GM10248 (cell line): ENCODE measurements around the gene EMC8.
"Not testable (repeated sequence)": the region's sequence is repeated elsewhere in the genome, so short reads cannot be mapped to it uniquely, and the experiment has no call there.

Experiments used
- CTCF ChIA-PET: fragments of 300-600 bp; sonication (Branson Sonifier 250); formaldehyde crosslinking; extraction: SDS; loops from one replicate; lab custom pipeline; 2021; ENCODE audit warnings: antibody characterized with exemption; lab: Yijun Ruan, JAX
- POLR2A ChIA-PET: fragments of 350-650 bp; sonication (Branson Sonifier 250); formaldehyde crosslinking; extraction: SDS; loops from one replicate; lab custom pipeline; 2020; ENCODE audit warnings: antibody characterized with exemption; lab: Yijun Ruan, JAX
- DNase-seq: peaks from one replicate; pipeline ENCODE4 v3.0.0; 2012; ENCODE audit errors: extremely low spot score
- CTCF ChIP-seq: IDR thresholded peaks from 2 replicates; pipeline ENCODE4 v1.5.1; 2012; ENCODE audit warnings: mild to moderate bottlenecking, low read depth; ENCODE audit errors: extremely low read depth, missing control alignments, control extremely low read depth

EMC8 gene

DNA sequence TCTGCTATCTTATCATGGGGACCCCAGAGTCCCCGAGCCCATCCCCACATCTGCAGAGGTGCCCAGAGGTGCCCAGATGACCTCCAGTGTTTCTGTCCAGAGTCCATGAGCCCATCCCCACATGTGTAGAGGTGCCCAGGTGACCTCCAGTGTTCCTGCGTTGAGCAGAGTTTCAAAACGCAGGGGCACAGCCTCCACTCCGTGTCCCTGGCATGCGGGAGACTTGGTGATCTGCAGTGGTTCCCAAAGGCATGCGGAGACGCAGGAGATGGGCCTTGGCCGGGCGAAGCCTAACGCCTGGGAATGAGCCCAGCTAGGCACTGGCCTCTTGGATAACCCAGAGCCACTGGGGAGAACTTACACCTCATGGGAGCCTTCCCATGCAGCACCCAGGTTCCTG lies 41.5 kb upstream of the EMC8 start:
- TF ChIP-seq CTCF, result no peak
- CTCF ChIA-PET, result interaction anchor here (0.6 to 1.9 kb wide), 5 partner anchors 14 to 1343 kb away, joined by 3 to 5 read pairs (median 3); no protein-coding TSS in a partner anchor
- DNase-seq, result no peak
- POLR2A ChIA-PET, result no interaction called here

DNA sequence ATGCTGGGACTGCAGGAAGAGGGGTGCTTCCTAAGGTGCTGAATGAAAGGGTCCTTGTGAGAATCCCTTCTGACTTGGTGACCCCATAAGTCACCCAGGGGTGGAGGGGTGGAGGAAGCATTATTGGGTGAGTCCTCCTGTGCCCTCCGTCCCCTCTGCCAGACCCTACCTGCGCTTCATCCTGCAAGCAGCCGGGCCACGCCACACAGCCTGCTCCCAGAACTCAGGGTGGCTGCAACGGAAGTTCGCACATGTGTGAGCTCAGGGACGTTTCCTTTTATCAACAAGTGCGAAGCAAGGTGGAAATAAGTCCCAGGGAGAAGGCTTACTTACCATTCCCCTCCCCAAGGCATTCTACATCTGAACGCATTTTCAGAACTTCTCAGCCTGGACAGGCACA lies 41.1 kb upstream of the EMC8 start:
- TF ChIP-seq CTCF, result no peak
- CTCF ChIA-PET, result interaction anchor here (0.6 to 1.9 kb wide), 6 partner anchors 14 to 1343 kb away, joined by 3 to 5 read pairs (median 3); no protein-coding TSS in a partner anchor
- no peak for DNase-seq
- POLR2A ChIA-PET, result no interaction called here

DNA sequence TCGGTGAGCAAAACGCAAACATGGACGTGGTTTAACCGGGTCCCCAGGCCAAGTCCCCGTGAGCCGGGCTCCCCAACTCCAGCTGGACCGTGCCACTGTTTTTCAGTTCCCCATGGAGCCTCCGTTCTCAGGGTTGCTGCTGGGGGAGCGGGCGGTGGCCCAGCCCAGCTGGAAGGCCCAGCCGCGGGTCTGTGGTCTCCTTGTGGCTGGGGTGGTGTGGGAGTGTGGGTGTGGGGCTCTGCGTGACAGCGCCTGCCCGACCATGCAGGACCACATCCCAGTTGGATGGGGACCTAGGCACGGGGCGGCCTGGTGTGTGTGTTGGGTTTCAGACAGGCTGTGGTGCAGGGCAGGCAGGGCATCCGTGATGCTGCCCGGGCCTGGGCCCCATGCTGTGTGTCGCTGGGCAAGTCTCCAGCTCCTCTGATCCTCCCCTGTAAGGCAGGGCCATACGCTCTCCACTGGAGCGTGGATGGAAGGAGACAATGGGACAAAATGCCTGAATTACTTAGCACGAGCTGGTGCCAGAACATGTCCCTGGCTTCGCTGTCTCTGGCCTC lies 40.4 kb upstream of the EMC8 start:
- no peak for DNase-seq
- POLR2A ChIA-PET, result no interaction called here
- TF ChIP-seq CTCF, result no peak
- CTCF ChIA-PET, result interaction anchor here (1.3 to 1.5 kb wide), 3 partner anchors 15 to 25 kb away, joined by 3 to 5 read pairs (median 3); no protein-coding TSS in a partner anchor

- CTCF ChIA-PET, result interaction anchor here (1.4 to 1.7 kb wide), 2 partner anchors 18 kb away, joined by 5 to 11 read pairs; no protein-coding TSS in a partner anchor
- no peak for TF ChIP-seq CTCF
- no peak for DNase-seq
- POLR2A ChIA-PET, result no interaction called here
Measured at GRCh38 chr16:85838876-85839585, 39.7 kb upstream of the EMC8 start.

DNA sequence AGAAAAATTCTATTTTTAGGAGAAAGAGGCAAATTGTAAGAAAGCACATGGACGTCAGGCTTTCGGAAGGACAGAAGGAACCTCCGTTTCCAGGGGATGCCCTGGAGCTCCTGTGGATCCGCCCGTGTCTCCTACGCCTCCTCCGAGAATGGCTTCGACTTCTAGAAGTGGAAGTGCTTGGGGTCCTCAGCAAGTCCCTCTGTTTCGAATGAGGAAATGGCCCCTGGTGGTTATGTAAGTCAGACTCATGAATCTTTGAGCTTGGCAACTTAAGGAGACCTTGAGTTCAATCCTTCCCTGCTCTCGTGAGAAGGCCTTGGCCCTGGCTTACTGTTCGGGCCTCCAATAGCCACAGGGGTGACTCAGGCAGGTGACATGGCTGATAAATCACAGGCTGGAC lies 39.0 kb upstream of the EMC8 start:
- POLR2A ChIA-PET, result no interaction called here
- CTCF ChIA-PET, result interaction anchor here (0.7 to 1.7 kb wide), 3 partner anchors 10 to 234 kb away, joined by 3 to 11 read pairs (median 6); no protein-coding TSS in a partner anchor
- DNase-seq, result no peak
- no peak for TF ChIP-seq CTCF

DNA sequence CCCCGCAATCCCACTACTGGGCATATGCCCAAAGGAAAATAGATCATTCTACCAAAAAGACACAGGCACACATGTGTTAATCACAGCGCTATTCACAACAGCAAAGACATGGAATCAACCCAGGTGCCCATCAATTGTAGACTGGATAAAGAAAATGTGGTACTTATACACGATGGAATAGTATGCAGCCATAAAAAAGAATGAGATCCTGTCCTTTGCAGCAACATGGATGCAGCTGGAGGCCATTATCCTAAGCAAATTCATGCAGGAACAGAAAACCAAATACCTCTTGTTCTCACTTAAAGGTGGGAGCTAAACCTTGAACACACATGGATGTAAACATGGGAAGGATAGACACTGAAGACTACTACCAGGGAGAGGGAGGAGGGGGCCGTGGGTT lies 38.3 kb upstream of the EMC8 start:
- CTCF ChIA-PET, result interaction anchor here (0.7 to 1.7 kb wide), 6 partner anchors 11 to 235 kb away, joined by 3 to 11 read pairs (median 5); no protein-coding TSS in a partner anchor
- POLR2A ChIA-PET, DNase-seq: not testable (repeated sequence)
